Measurements from ENCODE around the gene TRIO. TPM values are rescaled to one million over a fixed set of nuclear protein-coding genes. Genes with fewer than 3 reads are reported as not detected.
A peak's percentile ranks its signal among the peaks of the same experiment; 100 is the strongest.

The TRIO gene
- total RNA-seq, 4 donors from 2014 or later = 112 to 155 (median 145) TPM

DNA sequence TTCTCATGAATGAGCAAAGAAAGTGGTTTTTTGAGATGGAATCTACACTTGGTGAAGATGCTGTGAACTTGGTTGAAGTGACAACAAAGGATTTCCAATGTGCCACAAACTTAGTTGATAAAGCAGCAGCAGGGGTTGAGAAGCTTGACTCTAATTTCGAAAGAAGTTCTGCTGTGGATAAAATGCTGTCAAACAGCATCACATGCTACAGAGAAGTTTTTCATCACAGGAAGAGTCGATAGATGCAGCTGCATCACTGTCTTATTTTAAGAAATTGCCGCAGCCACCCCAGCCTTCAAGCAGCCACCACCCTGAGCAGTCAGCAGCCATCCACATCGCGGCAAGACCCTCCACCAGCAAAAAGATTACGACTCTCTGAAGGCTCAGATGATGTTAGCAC, 78.6 kb downstream of the TRIO start:
- Histone ChIP-seq H3K27ac (replicated peaks in 1 of 4) (peak overlapping the region in 1 of 4 donors; percentile 5), H3K27me3 (no peaks in the 10 kb centered on the region), H3K4me3 (no peak overlapping the region), H3K4me1 (peaks cover 65 to 82% (median 66%) of the 10 kb centered on the region in 4 donors), H3K36me3 (no peaks in the 10 kb centered on the region), H3K9me3 (no peaks in the 10 kb centered on the region)
- intact Hi-C loops (cut with DNase I) = no loop called here
- no peak for DNase-seq (ENCODE audit: extremely low spot score)
- TF ChIP-seq POLR2AphosphoS5 (IDR thresholded peaks at IDR 0.05) (no peak), POLR2A (IDR thresholded peaks at IDR 0.05; ENCODE audit: low read depth) (no peak), EP300 (IDR thresholded peaks at IDR 0.05) (no peak), CTCF (IDR thresholded peaks at IDR 0.05) (no peak)
- 89% methylated on average over 6 of the region's 6 CpGs for WGBS

GRCh38 chr5:14222206-14222605, 79.1 kb downstream of the TRIO start:
- 82% methylated on average over 3 of the region's 3 CpGs for WGBS
- peaks cover 65 to 82% (median 66%) of the 10 kb centered on the region in 4 donors for H3K4me1 ChIP-seq

DNA sequence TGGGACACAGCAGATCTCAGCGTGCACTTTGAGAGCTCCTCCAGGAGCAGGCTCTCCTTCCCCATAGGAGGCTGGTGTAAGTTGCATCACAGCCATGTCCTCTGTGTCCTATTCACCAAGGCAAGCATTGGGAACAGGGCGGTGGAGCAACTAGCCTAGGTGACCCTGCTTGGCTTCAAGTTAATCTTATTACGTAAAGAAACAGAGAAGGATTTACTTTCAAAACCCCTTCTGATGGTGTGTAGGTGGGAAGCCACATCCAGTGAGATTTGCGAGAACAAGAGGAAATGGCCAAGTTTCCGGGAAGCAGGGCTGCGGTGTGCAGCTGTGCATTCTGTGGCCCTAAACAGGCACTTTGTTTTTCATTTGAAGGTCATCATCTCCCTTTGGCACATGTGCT, 80.2 kb downstream of the TRIO start:
- intact Hi-C loops (cut with DNase I) = no loop called here
- H3K27me3 ChIP-seq = no peaks in the 10 kb centered on the region
- TF ChIP-seq POLR2AphosphoS5 (IDR thresholded peaks at IDR 0.05) (peak in 1 of 2 donors; percentile 14), CTCF (IDR thresholded peaks at IDR 0.05) (no peak)
- H3K4me3 ChIP-seq = no peak overlapping the region
- H3K36me3 ChIP-seq = no peaks in the 10 kb centered on the region
- H3K4me1 ChIP-seq = peaks cover 64 to 82% (median 65%) of the 10 kb centered on the region in 4 donors
- WGBS = 77% methylated on average over 6 of the region's 6 CpGs
- H3K9me3 ChIP-seq = no peaks in the 10 kb centered on the region
- H3K27ac ChIP-seq (replicated peaks in 1 of 4) = peak overlapping the region in 2 of 4 donors; percentile 6 to 8
- DNase-seq (ENCODE audit: extremely low spot score) = no peak

More at GRCh38 chr5:14222206-14222605, 79.1 kb downstream of the TRIO start:
- Histone ChIP-seq H3K36me3 (no peaks in the 10 kb centered on the region), H3K4me3 (no peak overlapping the region), H3K9me3 (no peaks in the 10 kb centered on the region), H3K27me3 (no peaks in the 10 kb centered on the region), H3K27ac (replicated peaks in 1 of 4) (no peak overlapping the region)
- TF ChIP-seq EP300 (IDR thresholded peaks at IDR 0.05) = no peak
- TF ChIP-seq CTCF (IDR thresholded peaks at IDR 0.05) = no peak
- no peak for TF ChIP-seq POLR2A (IDR thresholded peaks at IDR 0.05; ENCODE audit: low read depth)
- intact Hi-C loops (cut with DNase I) = no loop called here
- no peak for DNase-seq (ENCODE audit: extremely low spot score)

- WGBS = 86% methylated on average over 3 of the region's 3 CpGs
- Histone ChIP-seq H3K36me3 (no peaks in the 10 kb centered on the region), H3K27ac (replicated peaks in 1 of 4) (no peak overlapping the region), H3K4me1 (peaks cover 48 to 82% (median 64%) of the 10 kb centered on the region in 4 donors), H3K27me3 (no peaks in the 10 kb centered on the region), H3K4me3 (no peak overlapping the region), H3K9me3 (no peaks in the 10 kb centered on the region)
- TF ChIP-seq POLR2A (IDR thresholded peaks at IDR 0.05; ENCODE audit: low read depth) (no peak), EP300 (IDR thresholded peaks at IDR 0.05) (no peak), POLR2AphosphoS5 (IDR thresholded peaks at IDR 0.05) (no peak), CTCF (IDR thresholded peaks at IDR 0.05) (no peak)
- DNase-seq (ENCODE audit: extremely low spot score) = no peak
- intact Hi-C loops (cut with DNase I) = no loop called here
These were observed 82.2 kb downstream of the TRIO start for GRCh38 chr5:14225173-14225834.

GRCh38 chr5:14226149-14226548, 83.0 kb downstream of the TRIO start:
- DNase-seq (ENCODE audit: extremely low spot score) = no peak
- Histone ChIP-seq H3K9me3 (no peaks in the 10 kb centered on the region), H3K27ac (replicated peaks in 1 of 4) (no peak overlapping the region), H3K27me3 (no peaks in the 10 kb centered on the region), H3K4me3 (no peak overlapping the region), H3K36me3 (no peaks in the 10 kb centered on the region), H3K4me1 (peaks cover 40 to 82% (median 64%) of the 10 kb centered on the region in 4 donors)
- no peak for TF ChIP-seq CTCF (IDR thresholded peaks at IDR 0.05)
- TF ChIP-seq EP300 (IDR thresholded peaks at IDR 0.05) = no peak
- TF ChIP-seq POLR2A (IDR thresholded peaks at IDR 0.05; ENCODE audit: low read depth) = no peak
- TF ChIP-seq POLR2AphosphoS5 (IDR thresholded peaks at IDR 0.05) = no peak
- intact Hi-C loops (cut with DNase I) = no loop called here
- WGBS = 97% methylated on average over 4 of the region's 4 CpGs
